ENCODE measurements around the gene RANBP17. TPM values are rescaled to one million over a fixed set of nuclear protein-coding genes. Genes with fewer than 3 reads are reported as not detected.

Gene RANBP17
- total RNA-seq, 1 experiment from 2014 or later, result 14.5 TPM

GRCh38 chr5:171131497-171131896 lies 269.7 kb downstream of the RANBP17 start:
- H3K4me3 ChIP-seq, result no peak overlapping the region
- DNase-seq, result no peak
- ChIA-PET POLR2A (ENCODE audit: unreplicated experiment) (interaction anchor here (0.6 kb wide), 1 partner anchor 12 kb away, joined by 4 read pairs; no protein-coding TSS in a partner anchor), CTCF (no interaction called here)
- no TSS peak for BruUV-seq (replicated peaks)
- no peak for TF ChIP-seq EZH2 (IDR thresholded peaks at IDR 0.05; ENCODE audit: low read depth)
- TF ChIP-seq CTCF (conservative IDR thresholded peaks at IDR 0.05), result no peak
- H4K20me1 ChIP-seq (ENCODE audit: insufficient read depth), result no peaks in the 10 kb centered on the region
- intact Hi-C loops (cut with micrococcal nuclease; ENCODE audit: unreplicated experiment), result no loop called here
- no peaks in the 10 kb centered on the region for H3K4me1 ChIP-seq (replicated peaks; ENCODE audit: insufficient read depth)
- no peaks in the 10 kb centered on the region for H3K36me3 ChIP-seq (ENCODE audit: low read depth)
- no peak overlapping the region for H3K27ac ChIP-seq
- no peaks in the 10 kb centered on the region for H3K9me2 ChIP-seq (ENCODE audit: insufficient read depth)
- H3K79me2 ChIP-seq (ENCODE audit: low read depth), result no peaks in the 10 kb centered on the region
- H2AFZ ChIP-seq, result no peak overlapping the region
- H3F3A ChIP-seq (ENCODE audit: insufficient read depth, low read depth), result no peaks in the 10 kb centered on the region
- no peaks in the 10 kb centered on the region for H3K27me3 ChIP-seq (ENCODE audit: insufficient read depth, low read depth)
- no peaks in the 10 kb centered on the region for H3K9me3 ChIP-seq (ENCODE audit: insufficient read depth, low read depth)
- no peak overlapping the region for H3K4me2 ChIP-seq

GRCh38 chr5:171137768-171138525 lies 276.1 kb downstream of the RANBP17 start:
- no TSS peak for BruUV-seq (replicated peaks)
- Histone ChIP-seq H3K9me2 (ENCODE audit: insufficient read depth) (no peaks in the 10 kb centered on the region), H3K27ac (no peak overlapping the region), H3K4me2 (no peak overlapping the region), H3K4me1 (replicated peaks; ENCODE audit: insufficient read depth) (no peaks in the 10 kb centered on the region), H3K36me3 (ENCODE audit: low read depth) (no peaks in the 10 kb centered on the region), H2AFZ (no peak overlapping the region), H3K79me2 (ENCODE audit: low read depth) (no peaks in the 10 kb centered on the region), H3F3A (ENCODE audit: insufficient read depth, low read depth) (no peaks in the 10 kb centered on the region), H3K4me3 (no peak overlapping the region), H4K20me1 (ENCODE audit: insufficient read depth) (no peaks in the 10 kb centered on the region), H3K27me3 (ENCODE audit: insufficient read depth, low read depth) (no peaks in the 10 kb centered on the region), H3K9me3 (ENCODE audit: insufficient read depth, low read depth) (no peaks in the 10 kb centered on the region)
- ChIA-PET POLR2A (ENCODE audit: unreplicated experiment) (no interaction called here), CTCF (interaction anchor here (0.7 kb wide), 1 partner anchor 1157 kb away, joined by 3 read pairs; no protein-coding TSS in a partner anchor)
- intact Hi-C loops (cut with micrococcal nuclease; ENCODE audit: unreplicated experiment), result no loop called here
- no peak for DNase-seq
- no peak for TF ChIP-seq CTCF (conservative IDR thresholded peaks at IDR 0.05)
- TF ChIP-seq EZH2 (IDR thresholded peaks at IDR 0.05; ENCODE audit: low read depth), result no peak

GRCh38 chr5:171139227-171139626 lies 277.4 kb downstream of the RANBP17 start:
- BruUV-seq (replicated peaks), result no TSS peak

More at GRCh38 chr5:171139227-171139626, 277.4 kb downstream of the RANBP17 start:
- Histone ChIP-seq H3K9me2 (ENCODE audit: insufficient read depth) (no peaks in the 10 kb centered on the region), H3K4me3 (no peak overlapping the region), H3K4me1 (replicated peaks; ENCODE audit: insufficient read depth) (no peaks in the 10 kb centered on the region), H3K9me3 (ENCODE audit: insufficient read depth, low read depth) (no peaks in the 10 kb centered on the region), H3F3A (ENCODE audit: insufficient read depth, low read depth) (no peaks in the 10 kb centered on the region), H4K20me1 (ENCODE audit: insufficient read depth) (no peaks in the 10 kb centered on the region), H3K79me2 (ENCODE audit: low read depth) (no peaks in the 10 kb centered on the region), H2AFZ (no peak overlapping the region), H3K4me2 (no peak overlapping the region), H3K36me3 (ENCODE audit: low read depth) (no peaks in the 10 kb centered on the region), H3K27ac (no peak overlapping the region), H3K27me3 (ENCODE audit: insufficient read depth, low read depth) (no peaks in the 10 kb centered on the region)
- intact Hi-C loops (cut with micrococcal nuclease; ENCODE audit: unreplicated experiment), result no loop called here
- no peak for DNase-seq
- ChIA-PET POLR2A (ENCODE audit: unreplicated experiment) (interaction anchor here (0.7 kb wide), 1 partner anchor 246 kb away, joined by 6 read pairs; no protein-coding TSS in a partner anchor), CTCF (interaction anchor here (0.6 kb wide), 1 partner anchor 212 kb away, joined by 5 read pairs; no protein-coding TSS in a partner anchor)
- TF ChIP-seq CTCF (conservative IDR thresholded peaks at IDR 0.05) (no peak), EZH2 (IDR thresholded peaks at IDR 0.05; ENCODE audit: low read depth) (no peak)

Data from PC-9 (cell line).